ENCODE data around the gene BEGAIN. TPM values are rescaled to one million over a fixed set of nuclear protein-coding genes. Genes with fewer than 3 reads are reported as not detected.

The BEGAIN gene
- total RNA-seq, 1 donor from 2014 or later: 5.1 TPM

DNA sequence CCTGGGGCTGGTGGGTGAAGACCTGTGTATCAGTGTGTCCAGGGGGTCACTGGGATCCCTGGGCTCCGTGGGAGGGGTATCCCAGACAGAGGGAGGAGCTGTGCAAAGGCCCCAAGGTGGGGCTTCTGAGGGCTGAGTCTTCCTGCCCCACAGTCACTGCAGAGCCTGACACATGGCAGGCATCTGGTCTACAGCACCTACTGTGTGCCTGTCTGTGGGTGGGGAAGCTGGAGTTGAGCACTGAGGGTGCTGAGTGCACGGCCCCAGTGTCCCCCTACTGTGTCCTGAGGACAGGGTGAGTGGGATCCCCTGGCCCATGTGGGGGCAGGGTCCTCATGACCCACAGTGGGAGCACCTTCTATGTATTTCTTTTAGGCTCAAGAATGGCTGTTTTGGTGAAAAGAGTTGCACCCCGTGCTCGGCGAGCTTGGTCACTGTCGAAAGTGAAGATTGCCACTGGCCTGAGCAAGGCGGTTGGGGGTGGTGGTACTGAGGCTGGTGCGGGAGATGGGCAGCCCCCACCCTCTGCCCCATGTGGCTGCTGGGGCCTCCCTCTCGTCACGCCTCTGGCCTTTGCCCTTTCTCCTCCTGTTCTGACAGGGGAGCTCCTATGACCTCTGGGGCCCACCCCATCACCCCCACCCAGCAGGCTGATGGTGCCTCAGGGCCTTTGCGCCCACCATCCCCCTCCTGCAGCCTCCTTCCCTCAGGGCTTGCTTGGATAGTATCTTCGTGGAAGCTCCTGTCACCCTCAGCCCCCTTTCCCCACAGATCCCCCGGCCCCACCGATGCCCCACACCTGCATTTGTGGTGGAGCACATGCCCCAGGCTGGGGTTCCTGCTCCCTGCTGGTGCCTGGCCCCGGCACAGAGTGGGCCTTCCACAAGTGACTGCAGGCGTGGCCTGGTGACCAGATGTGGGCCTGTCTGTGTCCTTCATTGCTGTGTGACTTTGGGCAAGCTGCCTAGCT is 55.8 kb downstream of the BEGAIN start:
- Mint-ChIP-seq H3K4me3 (no peak overlapping the region), H3K36me3 (no peaks in the 10 kb centered on the region), H3K27me3 (ENCODE audit: low read depth) (no peaks in the 10 kb centered on the region), H3K9me3 (no peaks in the 10 kb centered on the region), H3K27ac (no peak overlapping the region), H3K4me1 (peaks cover 8% of the 10 kb centered on the region)
- DNase-seq (ENCODE audit: low spot score in 2 of 2, unreplicated experiment in 2 of 2): no peak
- TF ChIP-seq, protein P1, sequence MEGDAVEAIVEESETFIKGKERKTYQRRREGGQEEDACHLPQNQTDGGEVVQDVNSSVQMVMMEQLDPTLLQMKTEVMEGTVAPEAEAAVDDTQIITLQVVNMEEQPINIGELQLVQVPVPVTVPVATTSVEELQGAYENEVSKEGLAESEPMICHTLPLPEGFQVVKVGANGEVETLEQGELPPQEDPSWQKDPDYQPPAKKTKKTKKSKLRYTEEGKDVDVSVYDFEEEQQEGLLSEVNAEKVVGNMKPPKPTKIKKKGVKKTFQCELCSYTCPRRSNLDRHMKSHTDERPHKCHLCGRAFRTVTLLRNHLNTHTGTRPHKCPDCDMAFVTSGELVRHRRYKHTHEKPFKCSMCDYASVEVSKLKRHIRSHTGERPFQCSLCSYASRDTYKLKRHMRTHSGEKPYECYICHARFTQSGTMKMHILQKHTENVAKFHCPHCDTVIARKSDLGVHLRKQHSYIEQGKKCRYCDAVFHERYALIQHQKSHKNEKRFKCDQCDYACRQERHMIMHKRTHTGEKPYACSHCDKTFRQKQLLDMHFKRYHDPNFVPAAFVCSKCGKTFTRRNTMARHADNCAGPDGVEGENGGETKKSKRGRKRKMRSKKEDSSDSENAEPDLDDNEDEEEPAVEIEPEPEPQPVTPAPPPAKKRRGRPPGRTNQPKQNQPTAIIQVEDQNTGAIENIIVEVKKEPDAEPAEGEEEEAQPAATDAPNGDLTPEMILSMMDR (IDR thresholded peaks at IDR 0.05; ENCODE audit: unreplicated experiment): no peak

DNA sequence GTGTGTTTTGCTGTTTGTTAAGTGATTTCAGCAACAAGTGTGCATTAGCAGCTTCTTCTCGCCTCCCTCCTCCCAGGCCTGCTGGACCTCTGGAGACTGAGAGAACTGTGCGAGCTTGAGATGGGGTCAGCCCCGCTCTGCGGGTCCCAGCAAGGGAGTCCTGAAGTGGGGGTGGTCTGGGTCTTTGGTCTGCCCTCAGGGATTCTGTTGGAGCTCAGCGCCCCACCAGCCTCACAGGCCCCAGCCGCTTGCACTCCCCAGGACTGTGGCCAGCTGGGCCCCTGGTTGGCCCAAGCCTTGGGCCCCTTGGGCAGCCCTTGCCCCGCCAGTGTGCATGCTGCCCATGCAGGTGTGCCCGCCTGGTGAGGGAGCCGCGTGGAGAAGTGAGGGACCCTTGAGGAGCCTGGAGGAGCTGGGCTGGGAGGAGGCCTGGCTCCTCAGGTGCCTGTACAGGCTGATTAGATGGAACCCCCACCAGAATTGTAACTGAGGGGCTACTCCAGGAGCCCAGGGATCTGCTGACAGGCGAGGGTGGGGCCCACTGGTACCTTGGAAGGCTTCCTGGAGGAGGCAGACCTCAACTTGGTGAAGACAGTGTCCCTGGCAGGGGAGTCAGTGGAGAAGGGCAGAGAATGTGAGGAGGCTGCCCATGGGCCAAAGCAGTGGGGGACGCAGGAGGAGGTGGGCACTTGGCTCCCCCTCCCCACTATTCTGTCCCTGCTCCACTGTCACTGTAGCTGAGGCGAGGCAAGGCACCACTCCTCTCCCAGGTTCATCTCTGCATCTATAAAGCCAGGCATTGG is 56.7 kb downstream of the BEGAIN start:
- TF ChIP-seq, protein P1 (IDR thresholded peaks at IDR 0.05; ENCODE audit: unreplicated experiment): no peak
- Mint-ChIP-seq H3K36me3 (no peaks in the 10 kb centered on the region), H3K4me3 (no peak overlapping the region), H3K4me1 (peaks cover 8% of the 10 kb centered on the region), H3K27ac (no peak overlapping the region), H3K9me3 (no peaks in the 10 kb centered on the region), H3K27me3 (ENCODE audit: low read depth) (no peaks in the 10 kb centered on the region)
- no peak for DNase-seq (ENCODE audit: low spot score in 2 of 2, unreplicated experiment in 2 of 2)

DNA sequence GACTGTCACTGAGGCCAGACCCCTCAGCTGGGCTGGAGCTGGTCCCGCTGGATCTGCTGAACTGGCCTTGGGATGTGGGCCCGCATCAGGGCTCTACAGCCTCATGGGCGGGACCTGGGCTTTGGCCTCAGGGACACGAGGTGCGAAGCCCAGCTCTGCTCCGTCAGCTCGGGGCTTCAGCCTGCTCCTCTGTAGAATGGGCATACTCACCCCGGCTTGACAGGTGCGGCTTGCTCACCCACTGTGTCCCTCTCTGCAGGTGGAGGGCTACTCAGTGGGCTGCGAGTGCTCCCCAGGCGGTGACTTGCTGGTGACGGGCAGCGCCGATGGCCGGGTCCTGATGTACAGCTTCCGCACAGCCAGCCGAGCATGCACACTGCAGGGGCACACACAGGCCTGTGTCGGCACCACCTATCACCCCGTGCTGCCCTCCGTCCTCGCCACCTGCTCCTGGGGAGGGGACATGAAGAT is 57.6 kb downstream of the BEGAIN start:
- H3K36me3 Mint-ChIP-seq: no peaks in the 10 kb centered on the region
- no peak overlapping the region for H3K27ac Mint-ChIP-seq
- DNase-seq (ENCODE audit: low spot score in 2 of 2, unreplicated experiment in 2 of 2): no peak
- no peaks in the 10 kb centered on the region for H3K9me3 Mint-ChIP-seq
- no peak overlapping the region for H3K4me3 Mint-ChIP-seq
- TF ChIP-seq, protein P1 (IDR thresholded peaks at IDR 0.05; ENCODE audit: unreplicated experiment): no peak
- H3K4me1 Mint-ChIP-seq: peaks cover 7% of the 10 kb centered on the region
- no peaks in the 10 kb centered on the region for H3K27me3 Mint-ChIP-seq (ENCODE audit: low read depth)

DNA sequence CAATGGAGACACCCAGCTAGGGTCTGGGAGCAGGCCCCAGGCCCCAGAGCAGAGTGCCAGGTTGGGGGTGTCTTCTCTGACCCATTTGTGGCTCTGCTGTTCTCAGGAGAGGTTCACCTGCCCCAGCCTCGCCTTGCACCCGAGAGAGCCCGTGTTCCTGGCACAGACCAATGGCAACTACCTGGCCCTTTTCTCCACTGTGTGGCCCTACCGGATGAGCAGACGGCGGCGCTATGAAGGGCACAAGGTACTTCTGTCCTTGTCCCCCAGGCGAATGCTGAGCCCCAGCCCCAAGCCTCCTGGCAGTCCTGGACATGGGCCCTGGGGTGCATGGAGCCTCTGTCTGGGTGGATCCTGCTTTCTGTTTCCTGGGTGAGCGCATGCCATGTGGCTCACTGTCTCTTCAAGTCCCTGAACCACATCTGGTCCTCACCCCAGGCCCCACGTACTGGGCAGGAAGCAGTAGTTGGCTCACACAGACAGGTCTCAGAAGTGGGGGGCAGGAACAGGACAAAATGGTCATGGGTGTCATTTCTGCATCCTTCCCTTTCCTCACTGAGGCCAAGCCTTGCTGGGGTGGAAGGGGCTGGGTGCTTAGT is 58.2 kb downstream of the BEGAIN start:
- no peaks in the 10 kb centered on the region for H3K9me3 Mint-ChIP-seq
- DNase-seq (ENCODE audit: low spot score in 2 of 2, unreplicated experiment in 2 of 2): no peak

DNA sequence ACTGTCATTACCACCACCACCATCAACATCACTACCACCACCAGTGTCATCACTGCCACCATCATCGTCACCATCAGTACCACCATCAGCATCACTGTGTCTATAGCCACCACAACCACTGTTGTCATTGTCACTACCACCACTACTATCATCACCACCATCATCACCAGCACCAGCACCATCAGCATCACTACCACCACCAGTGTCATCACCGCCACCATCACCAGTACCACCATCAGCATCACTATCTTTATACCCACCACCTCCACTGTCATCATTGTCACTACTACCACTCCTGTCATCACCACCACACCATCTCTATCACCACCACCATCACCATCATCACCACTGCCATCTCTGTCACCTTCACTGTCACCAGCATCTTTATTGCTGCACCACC is 60.6 kb downstream of the BEGAIN start:
- DNase-seq (ENCODE audit: low spot score in 2 of 2, unreplicated experiment in 2 of 2): no peak
- Mint-ChIP-seq H3K27ac (no peak overlapping the region), H3K4me1 (no peaks in the 10 kb centered on the region), H3K9me3 (no peaks in the 10 kb centered on the region), H3K4me3 (no peak overlapping the region), H3K27me3 (ENCODE audit: low read depth) (no peaks in the 10 kb centered on the region), H3K36me3 (no peaks in the 10 kb centered on the region)
- TF ChIP-seq, protein P1 (IDR thresholded peaks at IDR 0.05; ENCODE audit: unreplicated experiment): no peak

More for the DNA sequence above, 58.2 kb downstream of the BEGAIN start:
- H3K36me3 Mint-ChIP-seq: no peaks in the 10 kb centered on the region
- no peak overlapping the region for H3K4me3 Mint-ChIP-seq
- H3K27me3 Mint-ChIP-seq (ENCODE audit: low read depth): no peaks in the 10 kb centered on the region
- H3K4me1 Mint-ChIP-seq: peaks cover 2% of the 10 kb centered on the region
- TF ChIP-seq, protein P1 (IDR thresholded peaks at IDR 0.05; ENCODE audit: unreplicated experiment): no peak
- no peak overlapping the region for H3K27ac Mint-ChIP-seq
